GM23338 (cell line): ENCODE results near the gene MPZL1. TPM values are rescaled to one million over a fixed set of nuclear protein-coding genes. Genes with fewer than 3 reads are reported as not detected.

Source experiments
- ATAC-seq: fragments of 200-7000 bp; cut with Tn5 transposase; 3 replicates; pipeline ENCODE4 v1.9.1; 2020
- DNase-seq: peaks from one replicate; pipeline ENCODE4 v3.0.0-alpha.2; 2015; ENCODE audit warnings: low spot score
- H2AFZ ChIP-seq: fragments of 200-600 bp; sonication (generic); 2 replicates; pipeline ENCODE4 v1.8.0; 2016; ENCODE audit warnings: antibody characterized with exemption, mild to moderate bottlenecking, moderate library complexity
- H3F3A ChIP-seq: fragments of 200-600 bp; sonication (generic); replicated peaks from 2 replicates; pipeline ENCODE4 v1.8.0; 2017; ENCODE audit warnings: antibody characterized with exemption, mixed run types, low read depth
- H3K27ac ChIP-seq: fragments of 200-600 bp; sonication (generic); 2 replicates; pipeline ENCODE4 v1.6.1; 2016; ENCODE audit warnings: low read depth
- H3K27me3 ChIP-seq: fragments of 200-600 bp; sonication (generic); 2 replicates; pipeline ENCODE4 v1.8.0; 2016; ENCODE audit warnings: mild to moderate bottlenecking, mixed run types, moderate library complexity; ENCODE audit not compliant: insufficient read depth
- H3K36me3 ChIP-seq: fragments of 200-600 bp; sonication (generic); 2 replicates; pipeline ENCODE4 v1.8.0; 2016; ENCODE audit warnings: mild to moderate bottlenecking; ENCODE audit not compliant: insufficient read depth
- H3K4me1 ChIP-seq: fragments of 200-600 bp; sonication (generic); 2 replicates; pipeline ENCODE4 v1.8.0; 2016; ENCODE audit warnings: mild to moderate bottlenecking, moderate library complexity; ENCODE audit not compliant: insufficient read depth
- H3K4me2 ChIP-seq: fragments of 200-600 bp; sonication (generic); 2 replicates; pipeline ENCODE4 v1.7.1; 2017; ENCODE audit warnings: mixed run types
- H3K4me3 ChIP-seq: fragments of 200-600 bp; sonication (generic); 2 replicates; pipeline ENCODE4 v1.6.1; 2016; ENCODE audit warnings: mixed run types
- H3K79me2 ChIP-seq: fragments of 200-600 bp; sonication (generic); replicated peaks from 2 replicates; pipeline ENCODE4 v1.8.0; 2017; ENCODE audit warnings: mild to moderate bottlenecking; ENCODE audit not compliant: insufficient read depth
- H3K9me2 ChIP-seq: fragments of 200-600 bp; sonication (generic); 2 replicates; pipeline ENCODE4 v1.8.0; 2017; ENCODE audit not compliant: insufficient read depth
- H4K20me1 ChIP-seq: fragments of 200-600 bp; sonication (generic); replicated peaks from 2 replicates; pipeline ENCODE4 v1.8.0; 2017; ENCODE audit warnings: mild to moderate bottlenecking; ENCODE audit not compliant: insufficient read depth
- H3K27ac Mint-ChIP-seq: 2 replicates; pipeline ENCODE4 v1.8.0; 2020; ENCODE audit warnings: inconsistent platforms, mild to moderate bottlenecking, moderate library complexity, mixed read lengths
- H3K27me3 Mint-ChIP-seq: 3 replicates; pipeline ENCODE4 v1.8.0; 2022; ENCODE audit warnings: low read depth, mild to moderate bottlenecking, moderate library complexity, mixed read lengths, inconsistent platforms; ENCODE audit not compliant: insufficient read depth, poor library complexity
- H3K36me3 Mint-ChIP-seq: 3 replicates; pipeline ENCODE4 v1.8.0; 2021; ENCODE audit warnings: low read depth, mild to moderate bottlenecking, inconsistent platforms, moderate library complexity, mixed read lengths
- H3K4me1 Mint-ChIP-seq: 3 replicates; pipeline ENCODE4 v1.8.0; 2020; ENCODE audit warnings: mild to moderate bottlenecking, inconsistent platforms, mixed read lengths
- H3K4me3 Mint-ChIP-seq: 3 replicates; pipeline ENCODE4 v1.8.0; 2021; ENCODE audit warnings: moderate library complexity, mild to moderate bottlenecking, inconsistent platforms, mixed read lengths
- H3K9me3 Mint-ChIP-seq: 3 replicates; pipeline ENCODE4 v1.8.0; 2020; ENCODE audit warnings: moderate library complexity, mild to moderate bottlenecking, inconsistent platforms, mixed read lengths
- CREB1 ChIP-seq: fragments of 250-450 bp; sonication (Bioruptor Pico); IDR thresholded peaks from 2 replicates; pipeline ENCODE4 v1.5.0; 2020; ENCODE audit warnings: low read depth, mild to moderate bottlenecking, moderate library complexity
- ETS1 ChIP-seq: IDR thresholded peaks from 2 replicates; pipeline ENCODE4 v1.6.1; 2016; ENCODE audit warnings: antibody characterized with exemption
- EZH2 ChIP-seq: fragments of 200-600 bp; sonication (generic); IDR thresholded peaks from one replicate; pipeline ENCODE4 v1.8.0; 2017; ENCODE audit warnings: antibody characterized with exemption, mild to moderate bottlenecking, low read depth; ENCODE audit not compliant: unreplicated experiment
- EZH2phosphoT487 ChIP-seq: fragments of 200-600 bp; sonication (generic); IDR thresholded peaks from one replicate; pipeline ENCODE4 v1.8.1; 2018; ENCODE audit warnings: antibody characterized with exemption; ENCODE audit not compliant: unreplicated experiment
- JUNB ChIP-seq: IDR thresholded peaks from one replicate; pipeline ENCODE4 v1.6.1; 2016; ENCODE audit warnings: antibody characterized with exemption; ENCODE audit not compliant: unreplicated experiment
- NANOG ChIP-seq: IDR thresholded peaks from 2 replicates; pipeline ENCODE4 v1.6.1; 2016; ENCODE audit warnings: antibody characterized with exemption, borderline replicate concordance
- REST ChIP-seq: IDR thresholded peaks from one replicate; pipeline ENCODE4 v1.6.1; 2018; ENCODE audit warnings: antibody characterized with exemption; ENCODE audit not compliant: unreplicated experiment
- STAT1 ChIP-seq: IDR thresholded peaks from one replicate; pipeline ENCODE4 v1.6.1; 2016; ENCODE audit warnings: antibody characterized with exemption; ENCODE audit not compliant: unreplicated experiment
- ZNF114 ChIP-seq: fragments of 250-450 bp; sonication (Bioruptor Pico); IDR thresholded peaks from 2 replicates; pipeline ENCODE4 v1.5.0; 2020; ENCODE audit warnings: mild to moderate bottlenecking, moderate library complexity
- polyA plus RNA-seq: library from polyadenylated mRNA; unstranded; fragments of >200 nt; fragmentation: Nextera tagmentation; extraction: Ambion mirVana; gene quantifications from 2 replicates; pipeline ENCODE4 v1.2.1, GENCODE V29; 2016
- total RNA-seq: library from RNA; depleted of rRNA; stranded (reverse); fragments of >200 nt; shearing (Covaris generic); gene quantifications from 2 replicates; pipeline ENCODE4 v1.2.3, GENCODE V29; 2014
- TF ChIP-seq, protein P1 (sequence below): fragments of 250-450 bp; sonication (Bioruptor Pico); IDR thresholded peaks from 2 replicates; pipeline ENCODE4 v1.5.0; 2020; ENCODE audit warnings: mild to moderate bottlenecking, moderate library complexity

MPZL1 gene
- total and polyA plus RNA-seq, 2 experiments from 2014 or later: 35.1 to 85.1 TPM

DNA sequence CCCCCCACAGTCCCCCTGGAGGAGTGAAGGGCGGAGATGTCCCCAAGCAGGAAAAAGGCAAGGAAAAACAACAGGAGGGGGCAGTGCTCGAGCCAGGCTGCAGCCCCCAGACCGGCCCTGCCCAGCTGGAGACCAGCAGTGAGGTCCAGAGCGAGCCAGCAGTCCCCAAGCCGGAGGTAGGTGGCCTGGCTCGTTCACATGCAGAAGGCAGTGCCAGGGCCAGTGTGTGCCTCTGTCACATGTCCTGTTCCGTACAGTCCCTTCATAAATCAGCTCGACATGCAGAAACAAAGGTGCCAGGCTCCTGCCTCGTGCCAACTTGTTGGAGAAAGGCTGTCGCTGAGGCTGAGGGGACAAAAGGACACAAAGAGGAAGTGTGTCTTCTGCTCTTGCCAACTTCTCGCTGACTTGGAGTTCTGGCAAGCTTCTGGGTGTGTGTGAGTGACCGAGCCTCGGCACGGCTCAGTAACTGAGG is 24.1 kb upstream of the MPZL1 start (continued):
- TF ChIP-seq, protein P1, sequence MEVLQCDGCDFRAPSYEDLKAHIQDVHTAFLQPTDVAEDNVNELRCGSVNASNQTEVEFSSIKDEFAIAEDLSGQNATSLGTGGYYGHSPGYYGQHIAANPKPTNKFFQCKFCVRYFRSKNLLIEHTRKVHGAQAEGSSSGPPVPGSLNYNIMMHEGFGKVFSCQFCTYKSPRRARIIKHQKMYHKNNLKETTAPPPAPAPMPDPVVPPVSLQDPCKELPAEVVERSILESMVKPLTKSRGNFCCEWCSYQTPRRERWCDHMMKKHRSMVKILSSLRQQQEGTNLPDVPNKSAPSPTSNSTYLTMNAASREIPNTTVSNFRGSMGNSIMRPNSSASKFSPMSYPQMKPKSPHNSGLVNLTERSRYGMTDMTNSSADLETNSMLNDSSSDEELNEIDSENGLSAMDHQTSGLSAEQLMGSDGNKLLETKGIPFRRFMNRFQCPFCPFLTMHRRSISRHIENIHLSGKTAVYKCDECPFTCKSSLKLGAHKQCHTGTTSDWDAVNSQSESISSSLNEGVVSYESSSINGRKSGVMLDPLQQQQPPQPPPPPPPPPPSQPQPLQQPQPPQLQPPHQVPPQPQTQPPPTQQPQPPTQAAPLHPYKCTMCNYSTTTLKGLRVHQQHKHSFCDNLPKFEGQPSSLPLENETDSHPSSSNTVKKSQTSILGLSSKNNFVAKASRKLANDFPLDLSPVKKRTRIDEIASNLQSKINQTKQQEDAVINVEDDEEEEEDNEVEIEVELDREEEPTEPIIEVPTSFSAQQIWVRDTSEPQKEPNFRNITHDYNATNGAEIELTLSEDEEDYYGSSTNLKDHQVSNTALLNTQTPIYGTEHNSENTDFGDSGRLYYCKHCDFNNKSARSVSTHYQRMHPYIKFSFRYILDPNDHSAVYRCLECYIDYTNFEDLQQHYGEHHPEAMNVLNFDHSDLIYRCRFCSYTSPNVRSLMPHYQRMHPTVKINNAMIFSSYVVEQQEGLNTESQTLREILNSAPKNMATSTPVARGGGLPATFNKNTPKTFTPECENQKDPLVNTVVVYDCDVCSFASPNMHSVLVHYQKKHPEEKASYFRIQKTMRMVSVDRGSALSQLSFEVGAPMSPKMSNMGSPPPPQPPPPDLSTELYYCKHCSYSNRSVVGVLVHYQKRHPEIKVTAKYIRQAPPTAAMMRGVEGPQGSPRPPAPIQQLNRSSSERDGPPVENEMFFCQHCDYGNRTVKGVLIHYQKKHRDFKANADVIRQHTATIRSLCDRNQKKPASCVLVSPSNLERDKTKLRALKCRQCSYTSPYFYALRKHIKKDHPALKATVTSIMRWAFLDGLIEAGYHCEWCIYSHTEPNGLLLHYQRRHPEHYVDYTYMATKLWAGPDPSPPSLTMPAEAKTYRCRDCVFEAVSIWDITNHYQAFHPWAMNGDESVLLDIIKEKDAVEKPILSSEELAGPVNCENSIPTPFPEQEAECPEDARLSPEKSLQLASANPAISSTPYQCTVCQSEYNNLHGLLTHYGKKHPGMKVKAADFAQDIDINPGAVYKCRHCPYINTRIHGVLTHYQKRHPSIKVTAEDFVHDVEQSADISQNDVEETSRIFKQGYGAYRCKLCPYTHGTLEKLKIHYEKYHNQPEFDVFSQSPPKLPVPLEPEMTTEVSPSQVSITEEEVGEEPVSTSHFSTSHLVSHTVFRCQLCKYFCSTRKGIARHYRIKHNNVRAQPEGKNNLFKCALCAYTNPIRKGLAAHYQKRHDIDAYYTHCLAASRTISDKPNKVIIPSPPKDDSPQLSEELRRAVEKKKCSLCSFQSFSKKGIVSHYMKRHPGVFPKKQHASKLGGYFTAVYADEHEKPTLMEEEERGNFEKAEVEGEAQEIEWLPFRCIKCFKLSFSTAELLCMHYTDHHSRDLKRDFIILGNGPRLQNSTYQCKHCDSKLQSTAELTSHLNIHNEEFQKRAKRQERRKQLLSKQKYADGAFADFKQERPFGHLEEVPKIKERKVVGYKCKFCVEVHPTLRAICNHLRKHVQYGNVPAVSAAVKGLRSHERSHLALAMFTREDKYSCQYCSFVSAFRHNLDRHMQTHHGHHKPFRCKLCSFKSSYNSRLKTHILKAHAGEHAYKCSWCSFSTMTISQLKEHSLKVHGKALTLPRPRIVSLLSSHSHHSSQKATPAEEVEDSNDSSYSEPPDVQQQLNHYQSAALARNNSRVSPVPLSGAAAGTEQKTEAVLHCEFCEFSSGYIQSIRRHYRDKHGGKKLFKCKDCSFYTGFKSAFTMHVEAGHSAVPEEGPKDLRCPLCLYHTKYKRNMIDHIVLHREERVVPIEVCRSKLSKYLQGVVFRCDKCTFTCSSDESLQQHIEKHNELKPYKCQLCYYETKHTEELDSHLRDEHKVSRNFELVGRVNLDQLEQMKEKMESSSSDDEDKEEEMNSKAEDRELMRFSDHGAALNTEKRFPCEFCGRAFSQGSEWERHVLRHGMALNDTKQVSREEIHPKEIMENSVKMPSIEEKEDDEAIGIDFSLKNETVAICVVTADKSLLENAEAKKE (CRISPR knock-in tag): no peak
- TF ChIP-seq ETS1: no peak

- H2AFZ ChIP-seq: 0 out of 2 replicates have a peak overlapping the region, but pooled peaks have one; percentile 32
- H4K20me1 ChIP-seq: no peaks in the 10 kb centered on the region
- H3K4me1 Mint-ChIP-seq: peaks cover 16% of the 10 kb centered on the region
- DNase-seq (no peak), ATAC-seq (no peak)
- H3K4me3 ChIP-seq: no peak overlapping the region
- H3K27ac Mint-ChIP-seq: no peak overlapping the region
- H3K4me2 ChIP-seq: no peak overlapping the region
- H3K4me1 ChIP-seq: no peaks in the 10 kb centered on the region
- no peak overlapping the region for H3K4me3 Mint-ChIP-seq
- H3K27me3 ChIP-seq: no peaks in the 10 kb centered on the region
- H3K36me3 ChIP-seq: no peaks in the 10 kb centered on the region
- H3K36me3 Mint-ChIP-seq: no peaks in the 10 kb centered on the region; the same call in 2 of the 3 replicates
- no peaks in the 10 kb centered on the region for H3F3A ChIP-seq
- H3K27me3 Mint-ChIP-seq: peaks cover 11% of the 10 kb centered on the region
- H3K79me2 ChIP-seq: no peaks in the 10 kb centered on the region
- H3K27ac ChIP-seq: no peak overlapping the region
- H3K9me2 ChIP-seq: no peaks in the 10 kb centered on the region; the same call in 1 of the 2 replicates
- no peaks in the 10 kb centered on the region; the same call in 2 of the 3 replicates for H3K9me3 Mint-ChIP-seq
- TF ChIP-seq REST: no peak
- TF ChIP-seq EZH2phosphoT487: no peak
- TF ChIP-seq STAT1: no peak
- TF ChIP-seq JUNB: no peak
- no peak for TF ChIP-seq NANOG
- no peak for TF ChIP-seq EZH2
- TF ChIP-seq ETS1: no peak
- TF ChIP-seq ZNF114 (CRISPR knock-in tag): no peak
- no peak for TF ChIP-seq CREB1 (CRISPR knock-in tag)
These were observed 23.5 kb upstream of the MPZL1 start for GRCh38 chr1:167698313-167698712.
